Erythroblast (primary cell): ENCODE data around the gene GRIP1.

ENCODE experiments used
- GATA1 ChIP-seq: IDR thresholded peaks from 2 replicates; pipeline ENCODE4 v1.6.1; 2011; ENCODE audit warnings: low read depth, mild to moderate bottlenecking, control low read depth, low read length, moderate library complexity
- POLR2A ChIP-seq: IDR thresholded peaks from 2 replicates; pipeline ENCODE4 v1.6.1; 2011; ENCODE audit warnings: mild to moderate bottlenecking, low read length

DNA sequence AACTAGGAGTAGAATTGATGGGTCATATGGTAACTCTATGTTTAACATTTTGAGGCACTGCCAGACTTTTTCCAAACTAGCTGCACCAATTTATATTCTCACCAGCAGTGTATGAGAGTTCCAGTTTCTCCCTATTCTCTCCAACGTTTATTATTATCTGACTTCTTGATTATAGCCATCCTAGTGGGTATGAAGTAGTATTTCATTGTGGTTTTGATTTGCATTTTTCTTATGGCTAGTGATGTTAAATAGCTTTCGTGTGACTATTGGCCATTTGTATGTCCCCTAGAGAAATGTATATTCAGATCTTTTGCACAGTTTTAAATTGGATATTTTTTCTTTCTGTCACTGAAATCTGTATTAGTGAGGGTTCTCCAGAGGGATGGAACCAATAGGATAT lies 338.7 kb downstream of the GRIP1 start:
- TF ChIP-seq POLR2A (no peak), GATA1 (no peak)
